ENCODE measurements around the gene SF3B5.

SF3B5 gene

GRCh38 chr6:144066741-144067484 lies 28.5 kb downstream of the SF3B5 start:
- no peaks in the 10 kb centered on the region for H3K9me3 ChIP-seq (ENCODE audit: control insufficient read depth, insufficient read depth, low read length)
- H3K27me3 ChIP-seq (ENCODE audit: control insufficient read depth, low read length): peaks cover 25% of the 10 kb centered on the region
- TF ChIP-seq CTCF (IDR thresholded peaks at IDR 0.05; ENCODE audit: low read depth, low read length, poor library complexity, severe bottlenecking): no peak
- no peak for TF ChIP-seq EZH2phosphoT487 (IDR thresholded peaks at IDR 0.05; ENCODE audit: borderline replicate concordance, low read length)
- H3K36me3 ChIP-seq (ENCODE audit: control insufficient read depth, low read length): no peaks in the 10 kb centered on the region
- no peaks in the 10 kb centered on the region for H3K79me2 ChIP-seq (ENCODE audit: control insufficient read depth, low read length)
- H3K4me2 ChIP-seq (ENCODE audit: low read length): no peak overlapping the region
- H3F3A ChIP-seq (ENCODE audit: control insufficient read depth, insufficient read depth): no peaks in the 10 kb centered on the region; the same call in 1 of the 2 replicates
- H3K27ac ChIP-seq (ENCODE audit: low read depth, low read length): no peak overlapping the region
- no peaks in the 10 kb centered on the region for H3K9me2 ChIP-seq (replicated peaks; ENCODE audit: control insufficient read depth, low read length)
- peaks cover 19% of the 10 kb centered on the region for H3K4me1 ChIP-seq (ENCODE audit: control insufficient read depth, low read length)
- H4K20me1 ChIP-seq (ENCODE audit: control insufficient read depth, insufficient read depth, low read depth, low read length): no peaks in the 10 kb centered on the region
- H3K4me3 ChIP-seq (ENCODE audit: low read length): no peak overlapping the region

GRCh38 chr6:144066255-144066654 lies 29.1 kb downstream of the SF3B5 start:
- Histone ChIP-seq H3K4me3 (ENCODE audit: low read length) (no peak overlapping the region), H3K4me1 (ENCODE audit: control insufficient read depth, low read length) (peaks cover 19% of the 10 kb centered on the region), H3K79me2 (ENCODE audit: control insufficient read depth, low read length) (no peaks in the 10 kb centered on the region), H3K27ac (ENCODE audit: low read depth, low read length) (no peak overlapping the region), H3F3A (ENCODE audit: control insufficient read depth, insufficient read depth) (no peaks in the 10 kb centered on the region; the same call in 1 of the 2 replicates), H3K9me2 (replicated peaks; ENCODE audit: control insufficient read depth, low read length) (no peaks in the 10 kb centered on the region), H3K27me3 (ENCODE audit: control insufficient read depth, low read length) (peaks cover 25% of the 10 kb centered on the region), H3K4me2 (ENCODE audit: low read length) (no peak overlapping the region), H4K20me1 (ENCODE audit: control insufficient read depth, insufficient read depth, low read depth, low read length) (no peaks in the 10 kb centered on the region), H3K36me3 (ENCODE audit: control insufficient read depth, low read length) (no peaks in the 10 kb centered on the region), H3K9me3 (ENCODE audit: control insufficient read depth, insufficient read depth, low read length) (no peaks in the 10 kb centered on the region)
- TF ChIP-seq CTCF (IDR thresholded peaks at IDR 0.05; ENCODE audit: low read depth, low read length, poor library complexity, severe bottlenecking): no peak
- no peak for TF ChIP-seq EZH2phosphoT487 (IDR thresholded peaks at IDR 0.05; ENCODE audit: borderline replicate concordance, low read length)

GRCh38 chr6:144065213-144065660 lies 30.1 kb downstream of the SF3B5 start:
- H3K4me1 ChIP-seq (ENCODE audit: control insufficient read depth, low read length): peaks cover 19% of the 10 kb centered on the region
- no peaks in the 10 kb centered on the region for H3K9me2 ChIP-seq (replicated peaks; ENCODE audit: control insufficient read depth, low read length)
- no peaks in the 10 kb centered on the region for H4K20me1 ChIP-seq (ENCODE audit: control insufficient read depth, insufficient read depth, low read depth, low read length)
- H3K4me2 ChIP-seq (ENCODE audit: low read length): peak overlapping the region; percentile 82
- no peaks in the 10 kb centered on the region for H3K79me2 ChIP-seq (ENCODE audit: control insufficient read depth, low read length)
- no peaks in the 10 kb centered on the region for H3K9me3 ChIP-seq (ENCODE audit: control insufficient read depth, insufficient read depth, low read length)
- peak overlapping the region; percentile 84 for H3K4me3 ChIP-seq (ENCODE audit: low read length)
- TF ChIP-seq EZH2phosphoT487 (IDR thresholded peaks at IDR 0.05; ENCODE audit: borderline replicate concordance, low read length) (no peak), CTCF (IDR thresholded peaks at IDR 0.05; ENCODE audit: low read depth, low read length, poor library complexity, severe bottlenecking) (no peak)
- no peak overlapping the region for H3K27ac ChIP-seq (ENCODE audit: low read depth, low read length)
- H3K27me3 ChIP-seq (ENCODE audit: control insufficient read depth, low read length): peaks cover 25% of the 10 kb centered on the region
- H3F3A ChIP-seq (ENCODE audit: control insufficient read depth, insufficient read depth): no peaks in the 10 kb centered on the region; the same call in 1 of the 2 replicates
- H3K36me3 ChIP-seq (ENCODE audit: control insufficient read depth, low read length): no peaks in the 10 kb centered on the region
